Measurements from ENCODE around the gene RALGDS. TPM values are rescaled to one million over a fixed set of nuclear protein-coding genes. Genes with fewer than 3 reads are reported as not detected.

Gene RALGDS
- total RNA-seq, 6 experiments from 2014 or later = 4.3 to 19.8 (median 5.7) TPM

DNA sequence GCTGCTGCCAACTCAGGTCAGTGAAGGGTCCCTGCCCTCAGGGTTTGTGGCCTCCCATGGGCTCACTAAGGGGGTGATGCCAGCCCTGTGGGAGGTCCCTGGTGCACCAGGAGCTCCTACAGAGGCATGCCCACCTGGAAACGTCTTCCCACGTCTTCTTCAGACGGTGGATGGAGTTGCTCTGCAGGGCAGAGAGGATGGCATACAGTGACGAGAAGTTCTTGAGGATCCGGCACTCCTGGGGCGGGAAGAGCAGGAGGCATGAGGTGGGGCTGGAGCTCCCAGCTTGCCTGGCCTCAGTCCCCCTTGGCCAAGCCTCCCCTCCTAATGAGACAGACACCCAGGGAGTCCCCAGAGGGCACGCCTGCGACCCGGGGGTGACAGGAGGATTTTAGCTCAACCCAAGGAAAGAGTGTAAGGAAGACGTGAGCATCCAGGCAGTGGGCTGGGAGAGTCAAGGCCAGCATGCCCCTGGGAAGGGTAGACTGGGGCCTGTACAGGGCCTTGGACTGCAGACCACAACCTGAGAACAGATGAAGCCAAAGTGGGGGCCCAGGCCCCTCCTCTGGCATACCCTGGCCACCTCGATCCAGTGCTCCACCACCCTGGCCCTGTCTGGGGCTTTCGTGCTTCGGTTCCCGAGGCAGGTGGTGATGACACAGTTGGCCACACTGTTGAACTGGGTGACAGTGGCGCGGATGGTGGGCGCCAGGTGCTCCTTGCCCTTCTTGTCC, 14.4 kb downstream of the RALGDS start:
- H3K9me3 ChIP-seq = no peaks in the 10 kb centered on the region
- no peak overlapping the region for H3K27ac ChIP-seq
- TF ChIP-seq, protein P1, sequence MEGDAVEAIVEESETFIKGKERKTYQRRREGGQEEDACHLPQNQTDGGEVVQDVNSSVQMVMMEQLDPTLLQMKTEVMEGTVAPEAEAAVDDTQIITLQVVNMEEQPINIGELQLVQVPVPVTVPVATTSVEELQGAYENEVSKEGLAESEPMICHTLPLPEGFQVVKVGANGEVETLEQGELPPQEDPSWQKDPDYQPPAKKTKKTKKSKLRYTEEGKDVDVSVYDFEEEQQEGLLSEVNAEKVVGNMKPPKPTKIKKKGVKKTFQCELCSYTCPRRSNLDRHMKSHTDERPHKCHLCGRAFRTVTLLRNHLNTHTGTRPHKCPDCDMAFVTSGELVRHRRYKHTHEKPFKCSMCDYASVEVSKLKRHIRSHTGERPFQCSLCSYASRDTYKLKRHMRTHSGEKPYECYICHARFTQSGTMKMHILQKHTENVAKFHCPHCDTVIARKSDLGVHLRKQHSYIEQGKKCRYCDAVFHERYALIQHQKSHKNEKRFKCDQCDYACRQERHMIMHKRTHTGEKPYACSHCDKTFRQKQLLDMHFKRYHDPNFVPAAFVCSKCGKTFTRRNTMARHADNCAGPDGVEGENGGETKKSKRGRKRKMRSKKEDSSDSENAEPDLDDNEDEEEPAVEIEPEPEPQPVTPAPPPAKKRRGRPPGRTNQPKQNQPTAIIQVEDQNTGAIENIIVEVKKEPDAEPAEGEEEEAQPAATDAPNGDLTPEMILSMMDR (IDR thresholded peaks at IDR 0.05) = no peak
- TF ChIP-seq POLR2A (IDR thresholded peaks at IDR 0.05) = no peak
- 98% methylated on average over 4 of the region's 17 CpGs for WGBS (ENCODE audit: insufficient coverage, low coverage, low lambda C conversion rate, missing lambda C conversion rate)
- no peak overlapping the region for H3K4me3 ChIP-seq
- DNase-seq = peak in 2 of 3 donors; percentile 19 to 47
- H3K4me1 ChIP-seq = no peaks in the 10 kb centered on the region
- H3K36me3 ChIP-seq = peaks cover 2 to 19% (median 14%) of the 10 kb centered on the region in 4 donors
- no peaks in the 10 kb centered on the region for H3K27me3 ChIP-seq
- ATAC-seq = no peak
- intact Hi-C loops (cut with DNase I) = no loop called here

- no peak overlapping the region for H3K4me3 ChIP-seq
- H3K27ac ChIP-seq = no peak overlapping the region
- TF ChIP-seq POLR2A (IDR thresholded peaks at IDR 0.05) = no peak
- TF ChIP-seq, protein P1 (IDR thresholded peaks at IDR 0.05) = no peak
- peaks cover 3 to 28% (median 20%) of the 10 kb centered on the region in 4 donors for H3K36me3 ChIP-seq
- no peaks in the 10 kb centered on the region for H3K4me1 ChIP-seq
- H3K27me3 ChIP-seq = no peaks in the 10 kb centered on the region
- intact Hi-C loops (cut with DNase I) = no loop called here
- no peaks in the 10 kb centered on the region for H3K9me3 ChIP-seq
- DNase-seq (peak; percentile 18 to 51 (median 43)), ATAC-seq (no peak)
- no CpG with 5 or more reads among the region's 7 CpGs for WGBS (ENCODE audit: insufficient coverage, low coverage, low lambda C conversion rate, missing lambda C conversion rate)
Measured at GRCh38 chr9:133105461-133105770, 15.6 kb downstream of the RALGDS start.

DNA sequence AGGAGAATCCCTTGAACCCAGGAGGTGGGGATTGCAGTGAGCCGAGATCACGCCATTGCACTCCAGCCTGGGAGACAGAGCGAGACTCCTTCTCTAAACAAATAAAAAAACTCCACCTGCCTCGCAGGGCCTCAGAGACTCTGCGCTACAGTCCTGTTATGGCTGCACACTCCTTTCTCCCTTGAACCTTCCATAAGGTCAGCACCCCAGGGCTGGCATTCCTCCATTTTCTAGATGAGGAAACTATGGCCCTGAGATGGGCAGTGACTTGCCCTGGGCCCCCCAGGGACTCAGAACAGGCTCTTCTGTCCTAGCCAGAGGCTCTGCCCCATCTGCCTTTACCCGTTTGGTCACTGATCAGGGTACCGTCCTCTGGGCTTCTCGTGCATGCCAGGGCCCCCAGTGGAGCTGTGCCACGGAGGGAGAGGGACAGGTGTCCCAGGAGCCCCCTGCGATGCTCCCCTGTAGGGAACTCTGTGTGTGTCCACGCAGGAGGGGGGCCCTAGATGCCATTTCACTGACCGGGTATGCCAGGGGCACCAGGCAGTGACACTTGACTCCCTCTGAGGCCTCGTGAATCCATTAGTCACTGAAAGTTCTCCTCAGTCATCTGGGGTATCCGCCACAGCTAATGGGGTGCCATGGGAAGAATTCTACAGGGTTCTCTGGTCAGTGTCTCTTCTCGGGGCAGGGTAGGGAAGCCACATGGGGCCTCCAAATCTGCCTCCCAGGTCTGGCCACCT, 16.2 kb downstream of the RALGDS start:
- ATAC-seq = no peak
- Histone ChIP-seq H3K4me1 (no peaks in the 10 kb centered on the region), H3K27me3 (no peaks in the 10 kb centered on the region), H3K36me3 (peaks cover 6 to 31% (median 22%) of the 10 kb centered on the region in 4 donors), H3K27ac (no peak overlapping the region), H3K9me3 (no peaks in the 10 kb centered on the region), H3K4me3 (no peak overlapping the region)
- WGBS (ENCODE audit: insufficient coverage, low coverage, low lambda C conversion rate, missing lambda C conversion rate) = 96% methylated on average over 5 of the region's 15 CpGs
- TF ChIP-seq POLR2A (IDR thresholded peaks at IDR 0.05) = no peak
- TF ChIP-seq, protein P1 (IDR thresholded peaks at IDR 0.05) = no peak
- intact Hi-C loops (cut with DNase I) = loop anchor here (5.0 kb wide), 1 partner anchor 37 kb away; no protein-coding TSS in a partner anchor
- peak in 2 of 3 donors; percentile 12 to 49 for DNase-seq

- ATAC-seq (no peak), DNase-seq (peak; percentile 17 to 50 (median 44))
- Histone ChIP-seq H3K9me3 (no peaks in the 10 kb centered on the region), H3K4me3 (no peak overlapping the region), H3K27ac (no peak overlapping the region), H3K36me3 (peaks cover 6 to 30% (median 22%) of the 10 kb centered on the region in 4 donors), H3K27me3 (no peaks in the 10 kb centered on the region), H3K4me1 (no peaks in the 10 kb centered on the region)
- 80% methylated on average over 2 of the region's 12 CpGs for WGBS (ENCODE audit: insufficient coverage, low coverage, low lambda C conversion rate, missing lambda C conversion rate)
- intact Hi-C loops (cut with DNase I) = loop anchor here (5.0 kb wide), 1 partner anchor 38 kb away; no protein-coding TSS in a partner anchor
- TF ChIP-seq, protein P1 (IDR thresholded peaks at IDR 0.05) = no peak
- TF ChIP-seq POLR2A (IDR thresholded peaks at IDR 0.05) = no peak
Measured at GRCh38 chr9:133103987-133104505, 17.0 kb downstream of the RALGDS start.

All from right lobe of liver (tissue), 6 donors.